GM18519 (cell line): ENCODE measurements around the gene LRRC71.

Experiments used
- ATAC-seq: cut with Tn5 transposase; IDR thresholded peaks from one replicate; pipeline ENCODE4 v1.9.1; 2021; ENCODE audit warnings: mild to moderate bottlenecking, moderate library complexity; ENCODE audit not compliant: unreplicated experiment, low FRiP score

The LRRC71 gene

DNA sequence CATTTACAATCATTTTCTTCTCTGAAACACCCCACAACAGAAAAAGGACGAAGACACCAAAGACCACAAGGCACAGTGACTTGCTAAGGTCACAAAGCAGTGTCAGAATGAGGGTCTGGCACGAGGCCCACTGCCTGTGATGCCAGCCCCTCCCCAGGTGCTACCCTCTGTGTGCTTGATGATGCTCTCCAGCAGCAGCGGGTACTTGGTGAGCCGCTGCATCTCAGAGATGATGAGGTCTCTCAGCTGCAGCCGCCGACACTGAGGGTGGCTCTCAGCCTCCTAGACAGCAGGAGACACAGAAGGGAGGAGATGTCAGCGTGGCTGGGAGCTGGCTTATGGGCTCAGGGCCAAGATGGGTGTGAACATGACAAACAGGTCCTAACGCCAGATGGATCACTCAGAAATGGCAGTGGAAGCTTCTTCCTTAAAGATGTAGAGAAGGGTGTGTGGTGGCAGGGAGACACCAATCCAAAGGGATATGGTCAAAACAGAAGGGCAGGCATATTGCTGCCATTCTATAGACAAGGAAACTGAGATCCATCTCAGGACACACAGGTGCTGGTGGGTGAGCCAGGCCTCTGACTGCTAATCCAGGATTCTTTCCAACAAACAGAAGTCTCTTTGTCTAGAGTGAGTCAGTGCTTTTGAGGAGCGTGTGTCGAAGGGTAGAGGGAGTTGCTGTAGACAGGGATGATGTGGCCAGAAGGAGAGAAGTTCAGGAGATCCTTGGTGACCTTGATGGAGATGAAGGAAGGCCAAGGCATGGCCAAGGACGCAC is 25.6 kb downstream of the LRRC71 start:
- ATAC-seq = no peak

DNA sequence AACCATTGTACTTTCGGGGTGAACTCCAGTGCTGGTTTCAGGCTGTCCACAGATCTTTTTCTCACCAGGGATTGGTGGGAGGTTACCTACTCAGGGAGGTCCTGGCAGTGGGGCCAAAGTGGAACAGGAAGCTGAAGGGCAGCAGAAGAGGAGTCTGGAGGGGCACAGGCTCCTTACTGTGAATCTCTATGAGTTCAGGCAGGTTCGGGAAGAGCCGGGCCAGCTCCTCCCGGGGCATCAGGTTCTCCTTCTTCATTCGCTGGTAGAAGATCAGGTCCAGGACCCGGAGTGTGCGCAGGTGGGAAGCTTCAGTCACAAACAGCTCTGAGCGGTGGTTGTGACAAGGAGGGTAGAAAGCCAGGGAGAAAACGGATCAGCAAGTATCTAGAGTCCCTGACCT is 26.7 kb downstream of the LRRC71 start:
- no peak for ATAC-seq

DNA sequence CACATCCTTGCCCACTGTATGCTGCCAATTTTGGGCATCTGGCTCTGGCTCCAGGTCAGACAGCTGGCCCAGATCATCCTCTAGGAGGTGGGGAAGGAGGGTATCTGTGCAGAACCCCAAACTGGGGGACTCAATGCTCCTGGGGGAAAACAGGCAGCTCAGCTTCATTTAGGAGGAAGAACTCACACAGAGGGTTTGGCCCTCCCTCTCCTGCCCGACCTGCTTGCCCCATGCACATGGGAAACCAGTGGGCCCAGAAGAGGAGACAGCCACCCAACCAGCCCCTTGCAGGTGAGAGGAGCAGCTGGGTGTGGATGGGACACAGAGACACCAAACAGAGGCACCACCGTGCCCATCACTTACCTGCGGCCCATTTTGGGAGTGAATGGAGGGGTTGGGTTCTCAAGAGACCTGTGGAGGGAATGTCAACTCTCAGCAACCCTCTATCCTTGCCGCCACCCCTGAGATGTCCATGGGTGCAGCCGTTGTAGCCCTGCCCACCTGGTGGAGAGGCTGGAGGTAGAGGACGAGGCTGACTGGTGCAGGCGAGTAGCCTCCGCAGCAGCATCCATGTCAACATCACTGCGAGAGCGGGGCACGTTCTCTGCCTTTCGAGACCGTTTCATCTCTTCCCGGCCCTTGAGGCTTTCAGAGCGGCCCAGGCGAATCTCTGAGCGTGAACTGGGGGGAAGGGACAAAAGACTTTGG is 27.5 kb downstream of the LRRC71 start:
- no peak for ATAC-seq

DNA sequence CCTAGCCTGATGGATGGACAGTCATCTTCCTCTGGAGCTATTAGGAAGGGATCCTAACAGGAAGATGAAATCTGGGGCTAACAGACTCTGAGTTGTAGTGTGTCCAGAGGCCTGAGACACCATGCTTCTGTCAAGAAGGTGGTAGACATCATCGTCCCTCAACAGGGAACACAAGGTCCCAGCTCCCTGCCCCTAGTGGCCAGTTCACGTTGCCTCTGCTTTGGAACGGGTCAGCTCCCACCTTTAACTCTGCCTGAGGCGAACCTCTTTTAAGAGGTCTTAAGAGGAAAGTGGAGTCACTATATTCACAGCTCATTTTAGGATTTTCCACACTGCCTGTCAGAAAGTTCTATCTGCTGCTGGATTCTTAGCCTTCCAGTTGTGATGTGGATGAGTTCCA is 28.3 kb downstream of the LRRC71 start:
- no peak for ATAC-seq

DNA sequence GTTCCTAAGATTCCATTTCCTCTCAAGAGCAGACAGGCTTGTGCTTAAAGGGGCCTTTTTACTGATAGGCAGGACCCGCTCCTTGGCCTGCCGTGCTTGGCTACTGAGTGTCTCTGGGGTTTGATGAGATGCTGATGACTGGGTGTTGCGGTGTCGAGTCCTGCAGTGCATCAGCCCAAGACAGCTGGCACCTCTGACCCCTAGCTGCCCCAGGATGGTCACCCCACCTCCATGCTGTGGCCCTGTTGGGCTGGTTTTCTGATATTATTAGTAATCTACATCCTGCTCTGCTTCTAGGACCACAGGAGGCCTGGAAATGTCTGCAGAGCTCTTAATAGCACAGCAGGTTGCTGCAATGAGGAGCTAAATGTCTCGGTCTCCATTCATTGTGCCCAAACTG is 28.7 kb downstream of the LRRC71 start:
- no peak for ATAC-seq

DNA sequence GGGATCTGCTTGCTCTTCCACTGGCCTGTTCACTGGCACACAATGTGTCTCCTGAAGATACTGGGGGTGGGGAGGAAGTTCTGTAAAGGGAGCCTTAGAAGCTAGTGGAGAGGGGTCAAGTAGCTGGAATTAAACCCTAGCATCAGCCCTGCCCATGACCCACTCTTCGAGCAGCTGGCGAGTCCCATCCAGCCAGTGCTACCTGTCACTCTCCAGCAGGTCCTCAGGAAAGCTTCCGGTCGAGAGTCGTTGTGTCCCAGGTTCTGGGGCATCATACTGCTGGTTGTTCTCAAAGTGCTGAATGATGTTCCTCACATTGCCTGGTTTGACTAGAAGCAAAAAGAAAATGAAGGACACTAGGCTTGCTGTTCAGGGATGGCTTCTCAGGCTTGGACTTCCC is 30.9 kb downstream of the LRRC71 start:
- no peak for ATAC-seq

DNA sequence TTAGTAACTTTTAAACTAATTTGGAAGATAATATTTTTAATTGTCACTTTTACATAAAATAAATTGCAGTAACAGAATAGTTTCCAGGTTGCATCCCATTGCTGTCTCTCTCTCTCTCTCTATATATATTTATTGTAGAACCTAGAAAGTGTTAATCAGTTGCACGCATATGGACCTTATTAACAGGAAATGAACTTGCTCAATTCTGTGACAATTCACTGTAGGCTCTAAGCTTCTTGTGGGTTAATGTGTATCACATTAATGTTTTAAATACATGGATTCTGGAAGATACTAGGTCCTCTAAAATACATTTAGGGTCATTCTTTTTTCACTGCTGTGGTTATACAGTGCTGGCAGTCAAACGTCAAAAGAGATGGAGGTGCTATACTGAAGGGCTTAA is 33.1 kb downstream of the LRRC71 start:
- no peak for ATAC-seq

DNA sequence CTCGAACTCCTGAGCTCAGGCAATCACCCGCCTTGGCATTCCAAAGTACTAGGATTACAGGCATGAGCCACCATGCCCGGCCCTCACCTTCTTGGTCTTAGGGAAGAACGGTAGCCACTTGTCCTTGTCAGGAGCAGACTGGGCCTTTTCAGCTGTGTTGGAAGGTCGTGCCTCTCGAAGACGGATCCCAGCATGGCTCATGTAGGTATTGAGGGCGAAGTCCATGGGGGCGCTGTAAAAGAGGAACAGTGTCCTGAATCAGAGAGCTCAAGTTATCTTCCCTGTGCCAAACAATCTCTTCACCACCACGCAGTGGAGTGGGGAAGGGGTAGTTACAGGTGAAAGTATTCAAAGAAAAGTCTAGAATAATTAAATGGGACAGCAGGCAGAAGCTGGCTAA is 35.9 kb downstream of the LRRC71 start:
- ATAC-seq = no peak

DNA sequence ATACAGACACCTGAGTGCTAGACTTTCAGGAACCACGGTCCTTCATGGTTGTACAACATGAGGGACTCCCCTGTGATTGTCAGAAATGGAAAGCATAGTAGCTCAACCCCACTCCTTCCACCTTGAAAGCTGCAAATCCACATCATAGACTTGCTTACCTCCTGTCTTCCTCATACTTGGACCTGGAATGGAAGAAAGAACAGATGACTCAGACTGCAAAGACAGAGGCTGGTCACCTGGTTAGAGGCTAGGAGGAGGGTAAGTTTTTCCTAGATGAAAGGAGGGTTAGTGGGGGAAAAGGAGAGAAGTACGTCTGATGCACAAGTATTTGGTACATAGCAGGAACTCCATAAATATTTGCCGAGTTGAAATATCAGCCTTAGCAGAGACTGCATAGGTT is 37.2 kb downstream of the LRRC71 start:
- no peak for ATAC-seq

DNA sequence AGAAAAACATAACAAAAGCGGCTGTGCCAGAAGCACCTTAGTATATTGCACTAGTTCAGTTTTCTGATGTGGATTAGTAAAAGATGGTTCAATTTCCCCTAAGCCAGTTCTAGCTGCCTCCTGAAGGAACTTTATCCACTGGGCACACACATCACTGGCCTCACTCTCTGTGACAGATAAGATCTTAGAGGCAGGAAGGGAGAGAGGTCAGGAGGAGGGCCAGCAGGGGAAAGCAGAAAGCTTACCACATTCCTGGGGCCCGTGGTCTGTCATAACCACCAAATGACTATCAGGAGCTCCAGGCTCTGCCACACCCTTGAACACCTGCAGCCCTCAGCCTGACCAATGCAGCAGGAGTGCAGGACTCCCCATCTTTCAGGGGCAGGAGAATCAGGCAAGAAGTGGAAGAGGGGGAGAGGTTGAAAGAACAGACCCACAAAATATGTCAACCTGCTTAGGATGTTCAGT is 37.8 kb downstream of the LRRC71 start:
- no peak for ATAC-seq

DNA sequence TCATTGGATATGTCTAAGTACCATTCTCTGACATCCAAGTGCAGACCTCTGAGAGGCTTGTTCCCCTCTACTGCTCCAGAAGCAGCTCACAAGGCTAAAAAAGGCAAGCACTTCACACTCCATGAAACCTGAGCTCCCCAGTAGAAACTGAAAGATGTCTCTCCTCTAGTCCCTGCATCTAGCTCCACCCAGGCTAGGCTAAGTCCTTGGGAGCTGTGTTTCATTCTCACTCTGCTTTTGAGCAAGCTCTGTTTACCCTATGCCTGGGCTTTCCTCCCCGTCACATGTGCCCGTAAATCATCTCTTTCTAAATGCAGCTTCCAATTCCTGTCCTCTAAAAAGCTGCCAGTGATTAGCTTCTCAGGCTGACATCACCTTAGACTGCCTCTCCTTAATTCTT is 39.0 kb downstream of the LRRC71 start:
- no peak for ATAC-seq

DNA sequence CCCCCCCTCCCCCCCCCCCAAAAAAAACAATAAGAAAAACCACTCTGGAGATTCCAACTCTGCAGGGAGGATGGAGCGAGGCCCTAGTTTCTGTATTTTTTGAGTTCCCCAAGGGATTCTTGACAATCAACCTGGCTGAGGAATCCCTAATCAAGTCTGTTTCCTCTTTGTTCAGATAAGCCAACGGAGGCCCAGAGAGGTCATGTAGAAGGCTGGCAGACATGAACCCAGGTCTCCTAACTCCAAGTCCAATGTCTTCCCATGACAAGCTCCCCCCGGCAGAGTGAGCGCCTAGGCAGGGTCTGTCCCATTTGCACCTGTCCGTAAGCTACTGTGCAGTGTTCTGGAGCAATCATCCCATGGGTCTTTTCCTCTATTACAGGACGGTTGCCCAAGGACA is 39.5 kb downstream of the LRRC71 start:
- no peak for ATAC-seq

DNA sequence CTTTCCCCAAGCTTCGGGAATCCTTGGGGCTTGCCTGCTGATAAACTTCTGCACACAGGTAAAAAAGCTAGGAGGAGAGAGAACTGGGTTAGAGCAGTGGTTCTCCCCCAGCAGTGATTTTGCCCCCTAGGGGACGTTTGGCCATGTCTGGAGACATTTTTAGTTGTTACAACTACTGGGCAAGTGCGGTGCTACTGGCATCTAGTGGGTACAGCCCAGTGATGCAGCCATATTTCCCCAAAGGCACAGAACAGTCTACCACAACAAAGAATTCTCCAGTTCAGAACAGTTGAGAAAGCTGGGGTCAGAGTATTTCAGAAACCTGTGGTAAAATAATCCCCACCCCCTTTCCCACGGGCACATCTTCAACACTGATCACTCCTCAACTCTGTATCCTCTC is 41.3 kb downstream of the LRRC71 start:
- no peak for ATAC-seq

DNA sequence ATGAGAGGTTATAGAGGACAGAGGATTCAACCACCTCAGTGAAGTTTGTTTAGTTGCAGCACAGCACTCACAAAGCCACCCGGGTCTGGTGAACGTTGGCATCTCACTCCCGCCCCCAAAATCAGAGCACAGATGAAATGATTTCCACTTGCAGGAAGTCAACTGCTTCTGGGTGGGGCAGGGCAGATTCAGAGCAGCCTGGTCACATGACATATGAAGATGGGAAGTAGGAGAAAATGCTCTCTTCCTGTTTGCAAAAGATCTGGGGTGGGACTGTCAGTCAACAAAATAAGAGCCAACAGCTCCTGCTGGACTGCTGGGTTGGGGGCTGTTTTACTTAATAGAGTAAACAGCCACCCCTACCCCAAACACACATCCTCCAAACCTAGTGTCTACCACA is 43.2 kb downstream of the LRRC71 start:
- ATAC-seq = no peak

DNA sequence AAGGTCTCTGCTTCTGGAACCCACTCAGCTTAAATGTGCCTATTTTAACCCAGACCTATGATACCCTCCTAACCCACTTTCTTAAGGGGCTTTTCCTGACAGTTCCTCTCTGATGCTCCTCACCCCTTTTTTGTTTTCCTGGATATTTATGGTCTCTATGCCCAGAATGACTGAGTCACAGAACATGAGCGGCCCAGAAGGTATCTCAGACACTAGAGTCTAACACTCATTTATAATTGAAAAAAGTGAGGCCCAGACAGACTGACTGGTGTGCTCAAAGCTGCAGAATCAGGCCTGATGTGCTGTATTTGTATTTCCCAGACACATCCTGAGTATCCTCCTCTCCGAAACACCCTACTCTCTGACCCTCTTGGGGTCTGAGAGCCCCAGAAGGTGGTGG is 44.0 kb downstream of the LRRC71 start:
- no peak for ATAC-seq

DNA sequence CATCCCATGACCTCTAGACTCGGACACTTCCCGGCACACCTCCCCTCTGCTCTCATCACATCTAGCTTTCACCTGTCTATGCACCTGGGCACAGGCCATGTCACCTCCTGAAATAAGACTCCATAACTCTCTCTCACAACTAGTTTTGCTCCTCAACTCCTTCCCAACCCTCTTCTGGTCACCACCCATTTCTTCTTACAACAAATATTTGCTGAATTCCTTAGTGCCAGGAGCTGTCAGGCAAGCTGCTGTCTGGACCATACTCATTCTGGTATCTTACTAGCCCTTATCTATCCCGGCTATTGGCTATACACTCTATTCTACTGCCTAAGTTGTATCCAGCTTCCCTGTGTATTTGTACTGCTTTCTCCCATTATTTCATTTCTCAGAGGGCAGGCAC is 49.1 kb downstream of the LRRC71 start:
- ATAC-seq = no peak

DNA sequence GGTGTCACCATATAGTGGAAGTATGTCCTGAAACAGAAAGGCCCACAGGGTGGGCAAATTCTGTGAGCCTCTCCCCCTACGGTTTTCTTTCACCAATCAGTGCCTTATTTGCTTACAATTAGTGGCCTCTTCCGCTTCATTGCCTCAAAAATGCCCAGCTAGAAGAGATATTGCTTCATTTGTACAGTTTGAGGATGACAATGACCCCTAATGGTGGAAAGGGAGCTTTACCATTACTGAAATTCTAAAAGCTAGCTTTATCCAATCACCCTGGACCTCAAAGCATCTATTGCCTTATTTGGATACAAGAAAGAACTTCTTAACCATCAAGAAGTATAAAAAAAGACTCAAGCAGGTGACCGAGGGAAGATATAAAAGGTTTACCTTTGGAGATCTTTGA is 49.6 kb downstream of the LRRC71 start:
- no peak for ATAC-seq

DNA sequence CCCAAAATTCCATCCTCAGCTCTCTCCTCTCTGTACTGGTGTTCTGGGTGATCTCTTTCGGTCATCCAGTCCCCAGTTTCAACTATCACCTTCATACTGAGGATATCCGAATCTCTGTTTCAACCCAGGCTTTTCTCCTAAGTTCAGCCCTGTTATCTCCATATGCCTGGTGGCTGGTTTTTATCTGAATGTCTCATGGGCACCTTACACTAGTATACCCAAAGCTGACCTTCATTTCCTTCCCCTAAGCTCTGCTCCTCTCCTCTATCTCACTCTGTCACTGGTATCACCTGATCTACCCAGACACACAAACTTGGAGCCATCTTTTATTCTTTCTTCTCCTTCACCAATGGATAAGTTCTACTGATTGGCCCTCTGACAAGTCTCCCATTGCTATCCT is 53.0 kb downstream of the LRRC71 start:
- ATAC-seq = no peak

DNA sequence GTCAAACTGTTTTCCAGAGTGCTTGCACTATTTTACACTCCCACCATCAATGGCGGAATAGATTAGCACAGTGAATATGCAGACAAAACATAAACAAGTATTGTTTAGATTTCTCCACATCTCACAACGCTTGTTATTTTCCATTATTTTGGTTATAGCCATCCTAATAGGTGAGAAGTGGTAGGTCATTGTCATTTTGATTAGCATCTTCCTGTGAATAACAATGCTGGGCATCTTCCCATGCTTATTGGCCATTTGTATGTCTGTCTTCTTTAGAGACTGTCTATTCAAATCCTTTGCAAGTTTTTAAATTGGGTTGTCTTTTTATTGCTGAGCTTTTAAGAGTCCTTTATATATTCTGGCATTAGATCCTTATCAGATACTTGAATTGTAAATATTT is 54.7 kb downstream of the LRRC71 start:
- ATAC-seq = no peak

DNA sequence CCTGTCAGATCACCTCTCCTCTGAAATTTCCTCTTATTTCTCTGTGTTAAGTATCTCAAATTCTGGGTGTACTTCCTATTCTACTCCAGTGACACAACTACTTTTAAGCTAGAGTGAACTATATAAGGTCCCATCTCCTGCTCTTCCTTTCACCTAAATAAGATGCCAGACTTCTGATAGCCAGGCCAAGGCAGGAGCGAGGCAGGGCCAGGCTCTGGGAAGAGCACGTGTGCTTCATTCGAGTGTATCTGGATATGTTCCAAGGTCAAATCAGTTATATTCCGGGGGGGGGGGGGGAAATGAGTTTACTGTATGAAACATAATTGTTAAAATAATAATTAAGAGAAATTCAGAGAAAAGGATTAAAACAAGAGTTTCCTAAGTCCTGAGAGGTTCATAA is 60.1 kb downstream of the LRRC71 start:
- ATAC-seq = no peak
